ENCODE data around the gene METAP1D. TPM values are rescaled to one million over a fixed set of nuclear protein-coding genes. Genes with fewer than 3 reads are reported as not detected.

The METAP1D gene
- total and polyA plus RNA-seq, 2 experiments from 2014 or later: 4.0 to 12.0 TPM

GRCh38 chr2:172093416-172094293 lies 93.9 kb downstream of the METAP1D start:
- no peaks in the 10 kb centered on the region for H3K36me3 ChIP-seq
- TF ChIP-seq CTCF (IDR thresholded peaks at IDR 0.05; ENCODE audit: low read depth, low read length): no peak
- DNase-seq (ENCODE audit: low read depth in 1 of 2, low spot score in 1 of 2): no peak
- peaks cover 100% of the 10 kb centered on the region for H3K27me3 ChIP-seq
- no peak overlapping the region for H3K27ac ChIP-seq
- H3K4me3 ChIP-seq: no peak overlapping the region
- H3K4me1 ChIP-seq (ENCODE audit: low read depth): peaks cover 9% of the 10 kb centered on the region
- no peaks in the 10 kb centered on the region for H3K9me3 ChIP-seq (ENCODE audit: low read depth)

GRCh38 chr2:172094294-172095145 lies 94.8 kb downstream of the METAP1D start:
- Histone ChIP-seq H3K9me3 (ENCODE audit: low read depth) (no peaks in the 10 kb centered on the region), H3K27ac (no peak overlapping the region), H3K27me3 (peaks cover 100% of the 10 kb centered on the region), H3K36me3 (no peaks in the 10 kb centered on the region), H3K4me3 (peak overlapping the region; percentile 2), H3K4me1 (ENCODE audit: low read depth) (peaks cover 12% of the 10 kb centered on the region)
- DNase-seq (ENCODE audit: low read depth in 1 of 2, low spot score in 1 of 2): no peak
- no peak for TF ChIP-seq CTCF (IDR thresholded peaks at IDR 0.05; ENCODE audit: low read depth, low read length)

- Histone ChIP-seq H3K4me3 (peak overlapping the region; percentile 2), H3K4me1 (ENCODE audit: low read depth) (peaks cover 20% of the 10 kb centered on the region), H3K36me3 (no peaks in the 10 kb centered on the region), H3K27ac (no peak overlapping the region), H3K27me3 (peaks cover 100% of the 10 kb centered on the region), H3K9me3 (ENCODE audit: low read depth) (no peaks in the 10 kb centered on the region)
- no peak for TF ChIP-seq CTCF (IDR thresholded peaks at IDR 0.05; ENCODE audit: low read depth, low read length)
- DNase-seq (ENCODE audit: low read depth in 1 of 2, low spot score in 1 of 2): peak in 1 of 2 donors; percentile 84
Observed at GRCh38 chr2:172095146-172095904, 95.6 kb downstream of the METAP1D start.

- no peak overlapping the region for H3K27ac ChIP-seq
- no peaks in the 10 kb centered on the region for H3K9me3 ChIP-seq (ENCODE audit: low read depth)
- DNase-seq (ENCODE audit: low read depth in 1 of 2, low spot score in 1 of 2): no peak
- H3K4me3 ChIP-seq: peak overlapping the region; percentile 17
- peaks cover 22% of the 10 kb centered on the region for H3K4me1 ChIP-seq (ENCODE audit: low read depth)
- H3K27me3 ChIP-seq: peaks cover 100% of the 10 kb centered on the region
- no peaks in the 10 kb centered on the region for H3K36me3 ChIP-seq
- TF ChIP-seq CTCF (IDR thresholded peaks at IDR 0.05; ENCODE audit: low read depth, low read length): peak; percentile 19
Observed at GRCh38 chr2:172095905-172096625, 96.3 kb downstream of the METAP1D start.
